A549 (cell line): ENCODE results near the gene S100A13. TPM values are rescaled to one million over a fixed set of nuclear protein-coding genes. Genes with fewer than 3 reads are reported as not detected.

ENCODE experiments used
- ATAC-seq, 2 experiments: fragments of 200-7000 bp in 1 of 2; fragments of >200 bp in 1 of 2; cut with Nextera tagmentation in 1 of 2; cut with Tn5 transposase in 1 of 2; 3 replicates each; pipeline versions ENCODE4 v1.8.0 to v1.9.1; 2018 to 2020; ENCODE audit warnings: mild to moderate bottlenecking in 1 of 2, moderate library complexity in 1 of 2
- CTCF ChIA-PET: fragments of 300-600 bp; sonication (Branson Sonifier 250); formaldehyde crosslinking; extraction: SDS; loops from one replicate; lab custom pipeline; 2021; ENCODE audit warnings: antibody characterized with exemption, inconsistent platforms; lab: Yijun Ruan, JAX
- POLR2A ChIA-PET: fragments of 350-600 bp; formaldehyde crosslinking; extraction: SDS; loops from one replicate; lab custom pipeline; 2021; ENCODE audit warnings: antibody characterized with exemption, inconsistent platforms; lab: Yijun Ruan, JAX
- DNase-seq, 2 experiments: peaks; one replicate each; pipeline versions ENCODE4 v3.0.0 to v3.0.0-alpha.2; 2011 to 2016; ENCODE audit warnings: low read depth in 1 of 2, low spot score in 1 of 2
- FAIRE-seq: peaks from 2 replicates; lab custom pipeline; 2011; peaks lifted over from hg19 to GRCh38; lab: Jason Lieb, UNC
- H3K27ac ChIP-seq, 2 experiments: fragments of >200 bp; sonication (Bioruptor Twin); formaldehyde crosslinking; 3 replicates each; pipeline ENCODE4 v1.5.1; 2016 to 2017
- H3K4me1 ChIP-seq: fragments of >200 bp; sonication (Bioruptor Twin); formaldehyde crosslinking; 3 replicates; pipeline ENCODE4 v1.6.1; 2016
- H3K4me2 ChIP-seq: fragments of >200 bp; sonication (Bioruptor Twin); formaldehyde crosslinking; 3 replicates; pipeline ENCODE4 v1.6.1; 2016
- H3K4me3 ChIP-seq: fragments of >200 bp; sonication (Bioruptor Twin); formaldehyde crosslinking; 3 replicates; pipeline ENCODE4 v1.5.1; 2016
- H3K9me3 ChIP-seq: fragments of >200 bp; sonication (Bioruptor Twin); formaldehyde crosslinking; 3 replicates; pipeline ENCODE4 v1.6.1; 2016
- ATOH8 ChIP-seq: fragments of 250-450 bp; sonication (Bioruptor Pico); IDR thresholded peaks from 2 replicates; pipeline ENCODE4 v1.5.0; 2020; ENCODE audit warnings: low read depth, mild to moderate bottlenecking, moderate library complexity
- CBX8 ChIP-seq: fragments of 200-600 bp; sonication (generic); IDR thresholded peaks from 2 replicates; pipeline ENCODE4 v1.6.1; 2016
- CHD2 ChIP-seq: fragments of 150-350 bp; IDR thresholded peaks from 2 replicates; pipeline ENCODE4 v1.6.1; 2014; ENCODE audit warnings: low read length; ENCODE audit not compliant: partially characterized antibody
- E2F6 ChIP-seq: IDR thresholded peaks from 2 replicates; pipeline ENCODE4 v1.6.1; 2012; ENCODE audit warnings: low read depth, borderline replicate concordance
- FOSB ChIP-seq: fragments of 250-450 bp; sonication (Bioruptor Pico); IDR thresholded peaks from 2 replicates; pipeline ENCODE4 v1.5.0; 2020; ENCODE audit warnings: mild to moderate bottlenecking, moderate library complexity
- FOSL2 ChIP-seq, 2 experiments: fragments of 450-650 bp in 1 of 2; fragments of >200 bp in 1 of 2; sonication (Bioruptor Twin) in 1 of 2; formaldehyde crosslinking; IDR thresholded peaks; 2 replicates each; pipeline versions ENCODE4 v1.5.0 to v1.6.1; 2016 to 2020; ENCODE audit warnings: mild to moderate bottlenecking in 1 of 2, moderate library complexity in 1 of 2
- FOXS1 ChIP-seq: fragments of 250-450 bp; sonication (Bioruptor Pico); IDR thresholded peaks from 2 replicates; pipeline ENCODE4 v1.5.0; 2020; ENCODE audit warnings: mild to moderate bottlenecking, moderate library complexity
- HES2 ChIP-seq: fragments of >200 bp; sonication (Bioruptor Twin); formaldehyde crosslinking; IDR thresholded peaks from 2 replicates; pipeline ENCODE4 v1.6.1; 2016
- HEYL ChIP-seq: fragments of 250-450 bp; sonication (Bioruptor Pico); IDR thresholded peaks from 2 replicates; pipeline ENCODE4 v1.8.0; 2021; ENCODE audit warnings: mild to moderate bottlenecking, moderate library complexity
- HOXB13 ChIP-seq: fragments of 250-450 bp; sonication (Bioruptor Pico); IDR thresholded peaks from 2 replicates; pipeline ENCODE4 v1.5.0; 2020; ENCODE audit warnings: low read depth, mild to moderate bottlenecking, moderate library complexity
- HOXB5 ChIP-seq: fragments of 250-450 bp; sonication (Bioruptor Pico); IDR thresholded peaks from 2 replicates; pipeline ENCODE4 v1.5.0; 2020; ENCODE audit warnings: mild to moderate bottlenecking, moderate library complexity
- JUN ChIP-seq, 2 experiments: fragments of >200 bp; sonication (Bioruptor Twin); formaldehyde crosslinking; IDR thresholded peaks; 2 replicates in 1 of 2; 3 replicates in 1 of 2; pipeline ENCODE4 v1.6.1; 2016 to 2017
- MAZ ChIP-seq: fragments of 150-350 bp; IDR thresholded peaks from 2 replicates; pipeline ENCODE4 v1.6.1; 2014; ENCODE audit warnings: antibody characterized with exemption, low read depth, low read length, borderline replicate concordance
- MYC ChIP-seq: IDR thresholded peaks from 2 replicates; pipeline ENCODE4 v1.6.1; 2012; ENCODE audit warnings: mild to moderate bottlenecking, inconsistent platforms, low read length, improper control_type of control experiment, borderline replicate concordance
- NPAS2 ChIP-seq: fragments of 250-450 bp; sonication (Bioruptor Pico); IDR thresholded peaks from 2 replicates; pipeline ENCODE4 v1.8.0; 2022; ENCODE audit warnings: mild to moderate bottlenecking, moderate library complexity, borderline replicate concordance
- NR3C1 ChIP-seq: fragments of >200 bp; sonication (Bioruptor Twin); formaldehyde crosslinking; IDR thresholded peaks from 3 replicates; pipeline ENCODE4 v1.6.1; 2017
- POLR2AphosphoS2 ChIP-seq: conservative IDR thresholded peaks from 2 replicates; pipeline ENCODE4 v1.6.1; 2012; ENCODE audit warnings: low read length, improper control_type of control experiment, inconsistent platforms
- RARB ChIP-seq: fragments of 250-450 bp; sonication (Bioruptor Pico); IDR thresholded peaks from 2 replicates; pipeline ENCODE4 v1.8.0; 2021; ENCODE audit warnings: mild to moderate bottlenecking, moderate library complexity
- SMC3 ChIP-seq: fragments of >200 bp; sonication (Bioruptor Twin); formaldehyde crosslinking; IDR thresholded peaks from 3 replicates; pipeline ENCODE4 v1.6.1; 2018; ENCODE audit warnings: inconsistent platforms
- TP53 ChIP-seq: fragments of 250-450 bp; sonication (Bioruptor Pico); IDR thresholded peaks from 2 replicates; pipeline ENCODE4 v1.5.0; 2021; ENCODE audit warnings: mild to moderate bottlenecking, moderate library complexity
- ZC3H11A ChIP-seq: fragments of 450-650 bp; IDR thresholded peaks from 2 replicates; pipeline ENCODE4 v1.6.1; 2014; ENCODE audit warnings: antibody characterized with exemption, mild to moderate bottlenecking
- ZFP36 ChIP-seq: fragments of 450-650 bp; IDR thresholded peaks from 2 replicates; pipeline ENCODE4 v1.6.1; 2014; ENCODE audit warnings: borderline replicate concordance; ENCODE audit not compliant: partially characterized antibody
- ZSCAN20 ChIP-seq: fragments of 250-450 bp; sonication (Bioruptor Pico); IDR thresholded peaks from 2 replicates; pipeline ENCODE4 v1.8.0; 2022; ENCODE audit warnings: mild to moderate bottlenecking, moderate library complexity
- WGBS: methylation state at CpG from one replicate; pipeline ENCODE4 v1.1.6; 2017; ENCODE audit errors: missing lambda C conversion rate; 5-methylcytosine and 5-hydroxymethylcytosine counted together
- polyA plus RNA-seq, 4 experiments: library from polyadenylated mRNA; depleted of rRNA in 3 of 4; stranded (reverse); fragments of >200 nt; fragmentation: RNase III in 1 of 4; extraction: RNeasy Plus Mini Kit Qiagen cat#74134 plus additional on column Dnase treatment in 1 of 4; gene quantifications; 2 replicates in 3 of 4; 3 replicates in 1 of 4; pipeline ENCODE4 v1.2.3, GENCODE V29; 2011 to 2017

The S100A13 gene
- polyA plus RNA-seq, 2 of the 4 experiments (the other 2 are of a cell fraction), result 113 to 129 TPM

GRCh38 chr1:153647346-153647714 lies 20.0 kb upstream of the S100A13 start (continued):
- no peak for TF ChIP-seq ATOH8
- TF ChIP-seq CHD2, result peak; percentile 9
- TF ChIP-seq HES2, result no peak
- TF ChIP-seq NPAS2 (CRISPR knock-in tag), result no peak
- TF ChIP-seq SMC3, result no peak
- no peak for TF ChIP-seq FOSL2 (IDR thresholded peaks at IDR 0.05)
- TF ChIP-seq FOSL2 (CRISPR knock-in tag; IDR thresholded peaks at IDR 0.05), result no peak
- TF ChIP-seq FOXS1 (CRISPR knock-in tag), result no peak
- no peak for TF ChIP-seq NR3C1
- no peak for TF ChIP-seq ZFP36
- no peak for TF ChIP-seq ZC3H11A
- no peak for TF ChIP-seq HEYL (CRISPR knock-in tag)
- 0 out of 2 replicates have a peak, but pooled peaks have one; percentile 20 for TF ChIP-seq HOXB5 (CRISPR knock-in tag)
- no peak for TF ChIP-seq CBX8
- 0 out of 5 replicates have a peak, but pooled peaks of 1 of the 2 experiments have one; percentile 27 for TF ChIP-seq JUN (IDR thresholded peaks at IDR 0.05)
- TF ChIP-seq MAZ, result no peak

- ChIA-PET POLR2A (interaction anchor here (0.8 to 5.1 kb wide), 3 partner anchors 12 to 74 kb away, joined by 6 to 48 read pairs (median 6); partner anchors contain the start of gene CHTOP), CTCF (interaction anchor here (1.0 to 6.3 kb wide), 7 partner anchors 9 to 137 kb away, joined by 3 to 35 read pairs (median 5); partner anchors contain the start of genes CHTOP, S100A1 and S100A13)
- peak; percentile 2 to 11; a peak in 4 of 6 replicates for ATAC-seq
- H3K4me3 ChIP-seq, result no peak overlapping the region
- no peak for DNase-seq
- FAIRE-seq, result no peak
- H3K4me2 ChIP-seq, result no peak overlapping the region
- H3K27ac ChIP-seq, result no peak overlapping the region
- no peaks in the 10 kb centered on the region for H3K9me3 ChIP-seq
- H3K4me1 ChIP-seq, result peaks cover 5% of the 10 kb centered on the region; the same call in 1 of the 3 replicates
- WGBS, result 96% methylated on average over 5 of the region's 5 CpGs
- TF ChIP-seq TP53 (CRISPR knock-in tag), result no peak
- TF ChIP-seq POLR2AphosphoS2, result peak; percentile 74; the same call in 1 of the 2 replicates
These were observed 19.5 kb upstream of the S100A13 start for GRCh38 chr1:153646672-153647345.

GRCh38 chr1:153643816-153644215 lies 16.5 kb upstream of the S100A13 start:
- Histone ChIP-seq H3K4me1 (peaks cover 5% of the 10 kb centered on the region; the same call in 1 of the 3 replicates), H3K4me3 (no peak overlapping the region), H3K27ac (no peak overlapping the region), H3K4me2 (no peak overlapping the region), H3K9me3 (no peaks in the 10 kb centered on the region)
- DNase-seq (no peak), ATAC-seq (no peak), FAIRE-seq (no peak)
- ChIA-PET CTCF (interaction anchor here (0.5 to 6.3 kb wide), 13 partner anchors 7 to 292 kb away, joined by 3 to 35 read pairs (median 3); partner anchors contain the start of genes CHTOP, S100A1 and S100A13), POLR2A (interaction anchor here (2.1 to 5.1 kb wide), 2 partner anchors 9 kb away, joined by 5 to 48 read pairs; partner anchors contain the start of gene CHTOP)
- TF ChIP-seq FOSB, result no peak
- TF ChIP-seq E2F6, result no peak
- no peak for TF ChIP-seq CBX8
- no peak for TF ChIP-seq HOXB13 (CRISPR knock-in tag)
- TF ChIP-seq HES2, result no peak
- no peak for TF ChIP-seq FOSL2 (IDR thresholded peaks at IDR 0.05)
- TF ChIP-seq FOSL2 (CRISPR knock-in tag; IDR thresholded peaks at IDR 0.05), result no peak
- TF ChIP-seq ZFP36, result no peak
- TF ChIP-seq TP53 (CRISPR knock-in tag), result no peak
- TF ChIP-seq RARB (CRISPR knock-in tag), result no peak
- no peak for TF ChIP-seq ZSCAN20 (CRISPR knock-in tag)
- TF ChIP-seq MYC, result no peak
- TF ChIP-seq HOXB5 (CRISPR knock-in tag), result no peak
